Measurements from ENCODE around the gene LY9.

- TF ChIP-seq CTCF (IDR thresholded peaks at IDR 0.05) (peak; percentile 50 to 75 (median 61)), EP300 (IDR thresholded peaks at IDR 0.05; ENCODE audit: low read depth) (no peak), POLR2AphosphoS5 (IDR thresholded peaks at IDR 0.05) (no peak)
Measured at GRCh38 chr1:160777486-160778089, 18.4 kb upstream of the LY9 start.
